HEK293T (cell line): ENCODE data around the gene TUSC2.
A peak's percentile ranks its signal among the peaks of the same experiment; 100 is the strongest.

Source experiments
- CTCF ChIA-PET: fragments of 350-600 bp; formaldehyde crosslinking; extraction: SDS; loops from one replicate; lab custom pipeline; 2021; ENCODE audit warnings: antibody characterized with exemption, inconsistent platforms; lab: Yijun Ruan, JAX
- POLR2A ChIA-PET: fragments of 350-600 bp; formaldehyde crosslinking; extraction: SDS; loops from one replicate; lab custom pipeline; 2020; ENCODE audit warnings: antibody characterized with exemption, inconsistent platforms; lab: Yijun Ruan, JAX
- DNase-seq: peaks from one replicate; pipeline ENCODE4 v3.0.0; 2012; ENCODE audit warnings: mixed read lengths; ENCODE audit errors: extremely low spot score
- ARNT ChIP-seq: fragments of 450-650 bp; IDR thresholded peaks from 2 replicates; pipeline ENCODE4 v1.6.1; 2017; ENCODE audit warnings: mild to moderate bottlenecking
- BHLHE40 ChIP-seq: fragments of 450-650 bp; IDR thresholded peaks from 2 replicates; pipeline ENCODE4 v1.6.1; 2016; ENCODE audit warnings: mild to moderate bottlenecking, moderate library complexity, borderline replicate concordance
- CTBP1 ChIP-seq: fragments of 450-650 bp; IDR thresholded peaks from 2 replicates; pipeline ENCODE4 v1.6.1; 2016; ENCODE audit warnings: borderline replicate concordance
- ELF4 ChIP-seq: fragments of 450-650 bp; IDR thresholded peaks from 2 replicates; pipeline ENCODE4 v1.6.1; 2017; ENCODE audit warnings: antibody characterized with exemption
- FOXA1 ChIP-seq: fragments of 450-650 bp; IDR thresholded peaks from 2 replicates; pipeline ENCODE4 v1.6.1; 2016; ENCODE audit warnings: mild to moderate bottlenecking
- FOXK2 ChIP-seq: fragments of 450-650 bp; IDR thresholded peaks from 2 replicates; pipeline ENCODE4 v1.6.1; 2016; ENCODE audit warnings: mild to moderate bottlenecking
- FOXM1 ChIP-seq: fragments of 450-650 bp; IDR thresholded peaks from 2 replicates; pipeline ENCODE4 v1.6.1; 2017; ENCODE audit warnings: mild to moderate bottlenecking, borderline replicate concordance
- HDGF ChIP-seq: fragments of 450-650 bp; IDR thresholded peaks from 2 replicates; pipeline ENCODE4 v1.6.1; 2017; ENCODE audit warnings: antibody characterized with exemption, borderline replicate concordance
- L3MBTL2 ChIP-seq: fragments of 450-650 bp; conservative IDR thresholded peaks from 2 replicates; pipeline ENCODE4 v1.6.1; 2016; ENCODE audit warnings: mild to moderate bottlenecking
- LEF1 ChIP-seq: fragments of 450-650 bp; IDR thresholded peaks from 2 replicates; pipeline ENCODE4 v1.6.1; 2017; ENCODE audit warnings: mild to moderate bottlenecking, borderline replicate concordance
- NFRKB ChIP-seq: fragments of 450-650 bp; IDR thresholded peaks from 2 replicates; pipeline ENCODE4 v1.6.1; 2016; ENCODE audit warnings: mild to moderate bottlenecking, moderate library complexity
- SP1 ChIP-seq: fragments of 450-650 bp; IDR thresholded peaks from 2 replicates; pipeline ENCODE4 v1.6.1; 2017
- SUZ12 ChIP-seq: fragments of 450-650 bp; IDR thresholded peaks from 2 replicates; pipeline ENCODE4 v1.6.1; 2016; ENCODE audit warnings: mild to moderate bottlenecking
- TARDBP ChIP-seq: fragments of 450-650 bp; IDR thresholded peaks from 2 replicates; pipeline ENCODE4 v1.6.1; 2016
- ZNF384 ChIP-seq: fragments of 450-650 bp; IDR thresholded peaks from 2 replicates; pipeline ENCODE4 v1.6.1; 2016
- TF ChIP-seq, protein P1 (sequence below): fragments of 450-650 bp; IDR thresholded peaks from 2 replicates; pipeline ENCODE4 v1.6.1; 2016

Gene TUSC2

GRCh38 chr3:50340448-50341329 lies 12.7 kb upstream of the TUSC2 start, which contains the start of gene RASSF1:
Gene RASSF1, minus strand, starts transcription at chr3:50340836. Its CDS starts 31 bp downstream, at chr3:50340805.
- no peak for DNase-seq
- ChIA-PET POLR2A (no interaction called here), CTCF (no interaction called here)
- no peak for TF ChIP-seq ARNT
- TF ChIP-seq FOXA1, result no peak
- no peak for TF ChIP-seq NFRKB
- no peak for TF ChIP-seq TARDBP
- no peak for TF ChIP-seq SP1
- TF ChIP-seq FOXK2, result no peak
- TF ChIP-seq CTBP1, result no peak
- TF ChIP-seq L3MBTL2, result no peak
- no peak for TF ChIP-seq SUZ12
- TF ChIP-seq, protein P1, sequence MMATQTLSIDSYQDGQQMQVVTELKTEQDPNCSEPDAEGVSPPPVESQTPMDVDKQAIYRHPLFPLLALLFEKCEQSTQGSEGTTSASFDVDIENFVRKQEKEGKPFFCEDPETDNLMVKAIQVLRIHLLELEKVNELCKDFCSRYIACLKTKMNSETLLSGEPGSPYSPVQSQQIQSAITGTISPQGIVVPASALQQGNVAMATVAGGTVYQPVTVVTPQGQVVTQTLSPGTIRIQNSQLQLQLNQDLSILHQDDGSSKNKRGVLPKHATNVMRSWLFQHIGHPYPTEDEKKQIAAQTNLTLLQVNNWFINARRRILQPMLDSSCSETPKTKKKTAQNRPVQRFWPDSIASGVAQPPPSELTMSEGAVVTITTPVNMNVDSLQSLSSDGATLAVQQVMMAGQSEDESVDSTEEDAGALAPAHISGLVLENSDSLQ, result no peak
- TF ChIP-seq HDGF, result no peak
- TF ChIP-seq LEF1, result no peak
- no peak for TF ChIP-seq BHLHE40
- no peak for TF ChIP-seq ELF4
- no peak for TF ChIP-seq ZNF384
- no peak for TF ChIP-seq FOXM1

- no peak for TF ChIP-seq L3MBTL2
- TF ChIP-seq ARNT, result no peak
- TF ChIP-seq BHLHE40, result no peak
- DNase-seq, result no peak
- ChIA-PET CTCF (no interaction called here), POLR2A (no interaction called here)
These were observed 12.1 kb upstream of the TUSC2 start for GRCh38 chr3:50340147-50340447.

DNA sequence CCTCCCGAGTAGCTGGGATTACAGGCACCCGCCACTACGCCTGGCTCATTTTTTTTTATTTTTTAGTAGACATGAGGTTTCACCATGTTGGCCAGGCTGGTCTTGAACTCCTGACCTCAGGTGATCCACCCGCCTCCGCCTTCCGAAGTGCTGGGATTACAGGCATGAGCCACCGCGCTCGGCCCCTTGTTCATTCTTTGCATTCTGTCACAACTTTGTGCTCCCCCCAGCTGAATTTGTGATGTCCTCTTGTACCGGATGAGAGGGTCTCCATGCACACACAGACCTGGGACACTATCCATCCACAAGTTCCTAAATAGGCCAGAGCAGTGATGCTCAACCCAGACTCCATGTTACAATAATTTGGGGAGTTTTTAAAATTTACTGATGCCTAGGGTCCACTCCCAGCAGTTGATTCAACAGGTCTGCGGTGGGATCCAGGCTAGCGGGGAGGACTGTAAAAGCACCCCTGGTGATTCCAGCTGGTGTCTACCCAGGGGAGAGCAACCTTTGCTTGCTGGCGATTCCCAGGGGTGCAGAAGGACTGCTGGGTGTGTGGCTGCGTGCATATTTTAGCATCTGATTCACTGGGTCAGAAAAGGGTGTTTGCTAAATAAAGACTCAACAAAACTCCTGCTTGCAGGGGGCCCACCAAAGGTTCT lies 11.6 kb upstream of the TUSC2 start:
- ChIA-PET POLR2A (interaction anchor here (3.9 kb wide), 1 partner anchor 11 kb away, joined by 119 read pairs; the partner anchor contains the start of genes CYB561D2 and NPRL2), CTCF (interaction anchor here (0.6 kb wide), 1 partner anchor 79 kb away, joined by 3 read pairs; no protein-coding TSS in a partner anchor)
- DNase-seq, result no peak
- no peak for TF ChIP-seq FOXK2
- no peak for TF ChIP-seq ARNT
- TF ChIP-seq L3MBTL2, result no peak
- no peak for TF ChIP-seq FOXM1

DNA sequence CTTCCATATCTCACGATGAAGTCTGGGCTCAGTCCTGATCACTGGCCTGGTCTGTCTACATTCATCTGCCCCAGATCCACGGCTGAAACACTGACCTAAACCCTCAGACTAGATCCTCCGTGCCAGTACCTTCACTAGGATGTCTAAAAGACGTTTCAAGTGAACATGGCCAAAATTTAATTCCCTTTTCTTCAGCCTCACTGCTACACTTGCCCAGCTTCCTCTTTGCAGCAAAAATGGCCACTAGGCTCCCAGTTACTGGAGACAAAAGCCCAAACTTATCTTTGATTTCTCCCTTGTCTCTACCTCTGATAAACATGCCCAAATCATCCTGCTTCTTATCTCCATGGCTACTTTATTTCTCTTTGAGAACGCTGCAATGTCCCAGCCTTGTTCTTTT lies 10.9 kb upstream of the TUSC2 start:
- no peak for DNase-seq
- no peak for TF ChIP-seq CTBP1
- TF ChIP-seq NFRKB, result no peak
- TF ChIP-seq ARNT, result no peak
- no peak for TF ChIP-seq LEF1
- TF ChIP-seq FOXK2, result no peak
- TF ChIP-seq, protein P1, result no peak
- no peak for TF ChIP-seq FOXA1
- no peak for TF ChIP-seq ELF4
- no peak for TF ChIP-seq FOXM1
- CTCF ChIA-PET, result interaction anchor here (0.5 to 0.6 kb wide), 2 partner anchors 80 to 488 kb away, joined by 3 read pairs; no protein-coding TSS in a partner anchor
- POLR2A ChIA-PET, result interaction anchor here (3.9 kb wide), 2 partner anchors 11 to 12 kb away, joined by 88 to 119 read pairs; partner anchors contain the start of genes CYB561D2, NPRL2 and TUSC2

DNA sequence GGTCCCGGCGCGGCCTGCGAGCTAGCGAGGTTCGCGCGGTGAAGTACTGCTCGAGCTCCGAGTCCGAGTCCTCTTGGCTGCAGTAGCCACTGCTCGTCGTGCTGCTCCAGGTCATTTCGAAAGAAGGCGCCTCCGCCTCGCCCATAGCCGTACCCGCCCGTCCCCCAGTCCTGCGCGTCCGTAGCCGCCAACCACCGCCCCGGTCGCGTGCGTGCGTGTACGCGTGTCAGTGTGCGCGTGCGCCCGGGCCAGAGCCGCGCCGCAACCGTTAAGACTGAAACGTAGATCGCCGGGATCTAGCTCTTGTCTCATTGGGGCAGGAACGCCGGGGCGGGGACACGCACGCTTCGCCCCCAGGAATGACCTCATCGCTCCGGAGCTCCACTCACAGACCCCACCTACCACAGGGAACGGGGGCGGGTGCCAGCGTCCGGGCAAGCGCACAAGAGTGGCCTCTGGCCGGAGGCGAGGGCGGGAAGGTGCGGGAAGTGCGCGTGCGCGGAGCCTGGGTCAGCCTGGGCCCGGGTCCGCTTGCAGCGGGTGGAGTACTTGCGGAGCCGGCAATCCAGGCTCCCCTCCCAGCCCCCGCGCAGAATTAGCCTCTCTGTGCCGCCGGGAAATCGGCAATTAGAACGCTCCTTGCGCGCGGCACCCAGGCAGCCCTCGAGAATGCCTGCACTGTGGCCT lies 9.3 kb upstream of the TUSC2 start:
- DNase-seq, result peak; percentile 98
- TF ChIP-seq HDGF (no peak), FOXK2 (no peak), NFRKB (no peak), SP1 (no peak), L3MBTL2 (peak; percentile 70), SUZ12 (no peak), ARNT (no peak), CTBP1 (peak; percentile 38; the same call in 1 of the 2 replicates)
- POLR2A ChIA-PET, result interaction anchor here (0.6 to 3.9 kb wide), 57 partner anchors 9 to 275 kb away, joined by 3 to 119 read pairs (median 4); partner anchors contain the start of genes CISH, CYB561D2, GNAI2 and HEMK1
- CTCF ChIA-PET, result interaction anchor here (0.6 to 1.6 kb wide), 10 partner anchors 9 to 392 kb away, joined by 3 to 10 read pairs (median 3); partner anchors contain the start of genes CYB561D2, NPRL2 and TUSC2

- DNase-seq, result no peak
- ChIA-PET CTCF (interaction anchor here (0.6 to 1.6 kb wide), 9 partner anchors 8 to 391 kb away, joined by 3 to 10 read pairs (median 3); partner anchors contain the start of genes CYB561D2, NPRL2 and TUSC2), POLR2A (interaction anchor here (0.6 to 3.9 kb wide), 54 partner anchors 8 to 276 kb away, joined by 3 to 119 read pairs (median 4); partner anchors contain the start of genes CISH, CYB561D2, GNAI2 and HEMK1)
- TF ChIP-seq HDGF, result no peak
These were observed 8.6 kb upstream of the TUSC2 start for GRCh38 chr3:50336452-50337174.
